Progenitor cell of endocrine pancreas (in vitro differentiated cells): Measurements from ENCODE around the gene PTPN12. TPM values are rescaled to one million over a fixed set of nuclear protein-coding genes. Genes with fewer than 3 reads are reported as not detected.

ENCODE experiments used
- DNase-seq: peaks from one replicate; pipeline ENCODE4 v3.0.0; 2021; ENCODE audit warnings: low spot score; ENCODE audit not compliant: unreplicated experiment
- H3K27ac Mint-ChIP-seq: 2 replicates; pipeline ENCODE4 v1.8.0; 2021; ENCODE audit warnings: mild to moderate bottlenecking, moderate library complexity, mixed read lengths
- H3K27me3 Mint-ChIP-seq: 2 replicates; pipeline ENCODE4 v1.8.0; 2021; ENCODE audit warnings: mixed read lengths
- H3K36me3 Mint-ChIP-seq: 2 replicates; pipeline ENCODE4 v1.8.0; 2022; ENCODE audit warnings: mixed read lengths; ENCODE audit not compliant: insufficient read depth
- H3K4me1 Mint-ChIP-seq: 2 replicates; pipeline ENCODE4 v1.8.0; 2021; ENCODE audit warnings: low read depth, mixed read lengths
- H3K4me3 Mint-ChIP-seq: 2 replicates; pipeline ENCODE4 v1.8.0; 2021; ENCODE audit warnings: low read depth, mild to moderate bottlenecking, moderate library complexity, mixed read lengths
- H3K9me3 Mint-ChIP-seq: 2 replicates; pipeline ENCODE4 v1.8.0; 2021; ENCODE audit warnings: low read depth, mixed read lengths
- CTCF ChIP-seq: fragments of 200-600 bp; sonication (generic); IDR thresholded peaks from one replicate; pipeline ENCODE4 v1.5.0; 2021; ENCODE audit warnings: antibody characterized with exemption, mild to moderate bottlenecking; ENCODE audit not compliant: unreplicated experiment
- long read RNA-seq: library from polyadenylated mRNA; unstranded; transcript quantifications from one replicate; pipeline ENCODE4 v2.0.0, GENCODE V29; 2020
- total RNA-seq: library from RNA; stranded (reverse); gene quantifications from 2 replicates; pipeline ENCODE4 v1.2.1, GENCODE V29; 2021

The PTPN12 gene
- total RNA-seq, result 131 and 140 TPM in 2 replicates
- long read RNA-seq, partial matches to known transcripts, result 17 of 30 reads
- long read RNA-seq, other reads (novel, unspliced or antisense), result 6 of 30 reads

- peak within 1 kb of the TSS; percentile 96 for H3K4me3 Mint-ChIP-seq
- H3K36me3 Mint-ChIP-seq, result peaks cover 3% of the 10 kb centered on the region
- no peak for TF ChIP-seq CTCF
- no peaks in the 10 kb centered on the region for H3K9me3 Mint-ChIP-seq
- peak within 1 kb of the TSS; percentile 99 for H3K27ac Mint-ChIP-seq
- DNase-seq, result peak; percentile 53
- peaks cover 31% of the 10 kb centered on the region for H3K4me1 Mint-ChIP-seq
- H3K27me3 Mint-ChIP-seq, result no peaks in the 10 kb centered on the region
Observed at GRCh38 chr7:77537136-77537777, at the start of gene PTPN12. Gene PTPN12, plus strand, starts transcription at chr7:77537295. Its CDS starts 252 bp downstream, at chr7:77537547.

GRCh38 chr7:77488986-77489385, 48.1 kb upstream of the PTPN12 start:
- no peak for TF ChIP-seq CTCF
- Mint-ChIP-seq H3K36me3 (no peaks in the 10 kb centered on the region), H3K4me1 (no peaks in the 10 kb centered on the region), H3K9me3 (peaks cover 9% of the 10 kb centered on the region), H3K27me3 (peaks cover 7% of the 10 kb centered on the region), H3K4me3 (no peak overlapping the region), H3K27ac (no peak overlapping the region)
- DNase-seq, result no peak

GRCh38 chr7:77497079-77497478, 40.0 kb upstream of the PTPN12 start:
- no peak for DNase-seq
- Mint-ChIP-seq H3K27ac (no peak overlapping the region), H3K9me3 (peaks cover 12% of the 10 kb centered on the region), H3K27me3 (no peaks in the 10 kb centered on the region), H3K4me3 (no peak overlapping the region), H3K36me3 (no peaks in the 10 kb centered on the region), H3K4me1 (no peaks in the 10 kb centered on the region)
- TF ChIP-seq CTCF, result no peak

- Mint-ChIP-seq H3K27ac (no peak overlapping the region), H3K4me1 (no peaks in the 10 kb centered on the region), H3K9me3 (peaks cover 4% of the 10 kb centered on the region), H3K4me3 (no peak overlapping the region), H3K36me3 (no peaks in the 10 kb centered on the region), H3K27me3 (no peaks in the 10 kb centered on the region)
- no peak for DNase-seq
- no peak for TF ChIP-seq CTCF
Observed at GRCh38 chr7:77498659-77499379, 38.3 kb upstream of the PTPN12 start.

- no peak for TF ChIP-seq CTCF
- H3K27ac Mint-ChIP-seq, result no peak overlapping the region
- H3K9me3 Mint-ChIP-seq, result no peaks in the 10 kb centered on the region
- no peak overlapping the region for H3K4me3 Mint-ChIP-seq
- no peak for DNase-seq
- H3K27me3 Mint-ChIP-seq, result no peaks in the 10 kb centered on the region
- H3K36me3 Mint-ChIP-seq, result no peaks in the 10 kb centered on the region
- no peaks in the 10 kb centered on the region for H3K4me1 Mint-ChIP-seq
Observed at GRCh38 chr7:77501192-77501515, 35.9 kb upstream of the PTPN12 start.
